Femur (tissue), 1 donor: ENCODE data around the gene TRIM71.
"Not testable (repeated sequence)": the region's sequence is repeated elsewhere in the genome, so short reads cannot be mapped to it uniquely, and the experiment has no call there.

Source experiments
- DNase-seq: peaks from one replicate; pipeline ENCODE4 v3.0.0-alpha.2; 2017

The TRIM71 gene

DNA sequence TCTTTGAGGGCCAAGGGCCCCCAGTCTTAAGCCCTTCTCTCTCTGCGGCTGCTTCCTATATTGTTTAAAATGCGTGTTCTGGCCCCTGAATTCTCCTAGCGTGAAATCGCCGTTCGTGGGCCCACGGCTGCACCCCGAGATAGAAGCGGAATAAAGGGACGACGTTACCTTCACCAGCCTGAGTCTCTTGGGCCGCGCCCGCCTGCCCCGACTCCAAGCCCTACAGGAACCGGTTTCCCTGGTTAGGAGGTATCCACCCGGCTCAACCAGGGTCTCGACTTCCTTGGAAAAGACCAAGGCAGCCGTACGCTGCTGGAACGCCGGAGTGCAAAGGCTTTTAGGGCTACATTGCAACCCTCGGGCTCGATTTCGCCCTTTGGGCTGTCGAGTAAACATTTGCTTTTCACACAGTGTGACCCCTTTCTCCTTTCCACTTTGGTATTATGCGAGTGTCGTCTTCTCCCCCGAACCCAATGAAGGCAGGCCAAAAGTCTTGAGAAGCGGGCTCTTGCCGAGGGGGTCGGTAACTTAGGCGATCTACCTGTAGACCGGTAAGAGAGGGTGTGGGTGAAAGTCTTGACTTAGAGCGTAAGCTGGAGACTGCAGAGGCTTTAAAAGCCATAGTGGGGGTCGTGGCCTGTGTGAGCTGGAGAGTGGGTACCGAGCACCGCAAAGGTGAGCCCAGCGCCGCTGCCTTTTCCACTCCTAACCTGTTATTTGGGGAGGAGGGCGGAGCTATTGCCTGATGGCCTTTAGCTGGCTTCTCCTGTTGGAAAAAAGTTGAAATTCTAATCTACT is 2.0 kb downstream of the TRIM71 start:
- no peak for DNase-seq

- DNase-seq: no peak
These were observed 2.6 kb downstream of the TRIM71 start for GRCh38 chr3:32820430-32820829.

DNA sequence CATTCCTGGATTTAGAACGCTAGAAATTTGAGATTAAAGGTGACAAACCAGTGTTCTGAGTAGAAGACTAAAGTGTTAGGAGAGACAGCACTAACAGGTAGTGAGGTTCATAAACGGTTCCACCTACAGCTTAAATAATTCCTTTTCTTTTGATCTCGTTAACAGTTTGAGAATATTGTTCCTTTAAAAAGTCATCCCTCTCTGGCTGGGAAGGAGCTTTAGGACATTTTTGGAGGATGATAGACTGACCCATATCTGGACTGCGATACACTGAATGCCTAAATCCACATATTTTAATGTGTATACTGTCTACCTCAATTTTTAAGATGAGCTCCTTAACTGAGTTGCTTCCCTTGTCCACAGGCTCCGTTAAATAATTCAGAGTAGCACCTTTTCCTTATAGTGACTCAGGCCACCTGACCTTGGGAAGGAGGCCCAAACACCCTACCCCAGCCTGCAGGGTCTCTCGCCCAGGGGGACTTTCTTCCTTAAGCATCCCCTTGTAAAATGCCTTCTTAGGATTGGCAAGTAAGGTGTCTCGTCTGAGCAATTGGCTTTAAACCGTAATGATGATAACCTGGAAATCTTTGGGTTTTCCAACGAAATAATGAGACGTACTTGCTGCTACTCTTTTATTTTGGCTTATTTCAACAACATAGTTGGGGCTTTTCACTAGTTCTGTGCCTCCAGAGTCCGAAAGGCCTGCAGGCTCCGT is 3.3 kb downstream of the TRIM71 start:
- DNase-seq: no peak

DNA sequence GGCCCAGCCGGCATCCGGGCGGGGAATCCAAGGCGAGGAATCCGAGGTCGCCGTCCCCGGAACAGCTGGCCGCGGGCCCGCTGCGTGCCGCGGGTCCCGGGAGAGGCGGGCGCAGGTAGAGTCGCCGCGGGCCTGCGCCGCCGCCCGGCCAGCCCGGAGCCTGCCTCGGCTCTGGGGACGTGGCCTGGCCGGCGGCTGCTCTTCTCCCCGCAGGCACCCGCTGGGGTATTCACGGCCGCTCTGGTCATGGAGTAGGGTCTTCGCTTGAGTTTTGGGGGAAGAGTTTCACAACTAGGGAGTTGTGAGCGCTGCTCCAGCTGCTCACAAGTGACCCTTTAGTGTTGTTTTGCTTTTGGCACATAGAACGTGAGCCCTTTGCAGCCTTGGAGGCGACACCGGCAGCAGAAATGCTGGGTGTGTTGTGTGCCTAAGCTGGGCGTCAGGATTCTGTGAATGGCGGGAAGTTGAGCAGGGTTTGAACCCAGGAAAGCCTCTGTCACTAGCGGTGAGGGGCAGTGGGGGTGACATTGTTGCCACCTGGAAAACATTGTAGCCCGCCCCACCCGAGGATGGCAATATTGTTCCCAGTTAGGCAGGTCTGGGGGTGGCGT is 4.0 kb downstream of the TRIM71 start:
- DNase-seq: no peak

- no peak for DNase-seq
These were observed 5.1 kb downstream of the TRIM71 start for GRCh38 chr3:32822609-32823498.

DNA sequence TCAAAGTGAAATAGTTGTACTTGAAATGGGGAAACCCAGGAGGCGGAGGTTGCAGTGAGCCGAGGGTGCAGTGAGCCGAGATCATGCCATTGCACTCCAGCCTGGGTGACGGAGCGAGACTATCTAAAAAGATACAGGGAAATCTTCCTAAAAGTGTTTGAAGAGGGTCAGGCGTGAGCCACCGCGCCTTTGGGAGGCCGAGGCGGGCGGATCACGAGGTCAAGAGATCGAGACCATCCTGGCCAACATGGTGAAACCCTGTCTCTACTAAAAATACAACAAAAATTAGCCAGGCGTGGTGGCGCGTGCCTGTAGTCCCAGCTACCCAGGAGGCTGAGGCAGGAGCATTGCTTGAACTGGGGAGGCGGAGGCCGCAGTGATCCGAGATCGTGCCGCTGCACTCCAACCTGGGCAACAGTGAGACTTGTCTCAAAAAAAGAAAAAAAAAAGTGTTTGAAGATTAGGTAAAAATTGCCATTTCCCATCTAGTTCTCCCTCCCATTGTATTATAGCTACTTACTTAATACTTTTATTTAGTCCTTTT is 5.9 kb downstream of the TRIM71 start:
- not testable (repeated sequence) for DNase-seq

GRCh38 chr3:32825601-32826375 is 8.0 kb downstream of the TRIM71 start:
- DNase-seq: no peak

DNA sequence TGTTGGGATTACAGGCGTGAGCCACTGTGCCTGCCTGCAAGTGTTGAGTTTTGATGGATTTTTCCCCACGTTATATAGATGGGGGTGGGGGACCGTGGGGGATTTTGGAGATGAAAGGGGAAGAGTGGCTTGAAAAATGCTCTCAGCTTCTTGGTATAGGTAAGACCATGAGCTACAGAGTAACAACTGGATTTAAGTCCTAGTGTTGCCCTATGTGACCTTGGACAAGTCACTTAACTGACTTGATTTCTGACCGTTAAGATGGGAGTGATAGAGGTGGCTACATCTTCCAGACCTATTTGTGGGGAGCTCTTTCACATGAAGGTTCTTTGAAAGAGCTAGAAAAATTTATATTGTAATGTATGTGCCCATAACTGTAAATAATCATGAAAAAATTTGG is 13.3 kb downstream of the TRIM71 start:
- no peak for DNase-seq

- no peak for DNase-seq
These were observed 14.0 kb downstream of the TRIM71 start for GRCh38 chr3:32831791-32832190.

DNA sequence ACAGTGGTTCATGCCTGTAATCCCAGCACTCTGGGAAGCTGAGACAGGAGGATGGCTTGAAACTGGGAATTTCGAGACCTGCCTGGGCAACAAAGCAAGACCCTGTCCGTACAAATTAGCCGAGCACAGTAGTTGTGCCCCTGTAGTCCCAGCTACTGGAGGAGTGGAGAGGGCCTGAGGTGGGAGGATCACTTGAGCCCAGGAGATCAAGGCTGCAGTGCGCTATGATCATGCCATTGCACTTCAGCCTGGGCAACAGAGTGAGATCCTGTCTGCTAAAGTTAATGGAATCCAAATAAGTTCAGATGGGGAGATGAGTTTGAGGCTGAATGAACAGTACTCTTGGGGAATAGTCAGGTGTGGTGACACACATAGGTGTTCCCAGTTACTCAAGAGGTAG is 14.4 kb downstream of the TRIM71 start:
- no peak for DNase-seq

GRCh38 chr3:32835049-32835371 is 17.2 kb downstream of the TRIM71 start:
- DNase-seq: no peak

- DNase-seq: no peak
These were observed 18.2 kb downstream of the TRIM71 start for GRCh38 chr3:32835961-32836360.

DNA sequence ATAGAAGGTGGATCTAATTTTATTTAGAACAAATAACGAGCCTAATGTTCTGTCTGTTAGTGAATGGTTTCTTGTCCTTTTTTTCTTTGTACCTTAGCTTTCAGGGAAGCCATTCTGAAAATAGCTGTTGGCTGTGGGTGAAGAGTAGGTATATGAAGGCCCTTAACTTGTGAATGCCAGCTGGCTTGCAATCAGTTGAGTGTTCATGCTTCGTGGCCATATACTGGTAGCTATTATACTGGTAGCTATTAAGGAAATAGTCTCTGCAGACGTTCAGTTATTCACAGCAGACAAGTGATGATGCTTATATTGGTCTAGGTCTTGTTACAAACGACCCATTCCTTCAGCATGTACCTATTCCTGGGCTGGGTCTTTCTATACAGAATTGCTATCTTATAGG is 18.8 kb downstream of the TRIM71 start:
- DNase-seq: no peak

DNA sequence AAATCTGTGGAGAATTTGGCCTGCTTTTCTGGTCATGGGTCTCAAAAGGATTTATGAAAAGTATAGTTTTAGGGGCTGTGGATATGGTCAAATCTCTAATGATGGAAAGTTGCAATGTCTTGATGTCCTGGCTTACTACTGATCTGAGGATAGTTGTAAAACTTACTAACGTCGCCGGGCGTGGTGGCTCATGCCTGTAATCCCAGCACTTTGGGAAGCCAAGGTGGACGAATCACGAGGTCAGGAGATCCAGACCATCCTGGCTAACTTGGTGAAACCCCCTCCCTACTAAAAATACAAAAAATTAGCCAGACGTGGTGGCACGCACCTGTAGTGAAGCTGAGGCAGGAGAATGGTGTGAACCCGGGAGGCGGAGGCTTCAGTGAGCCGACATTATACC is 19.6 kb downstream of the TRIM71 start:
- no peak for DNase-seq

DNA sequence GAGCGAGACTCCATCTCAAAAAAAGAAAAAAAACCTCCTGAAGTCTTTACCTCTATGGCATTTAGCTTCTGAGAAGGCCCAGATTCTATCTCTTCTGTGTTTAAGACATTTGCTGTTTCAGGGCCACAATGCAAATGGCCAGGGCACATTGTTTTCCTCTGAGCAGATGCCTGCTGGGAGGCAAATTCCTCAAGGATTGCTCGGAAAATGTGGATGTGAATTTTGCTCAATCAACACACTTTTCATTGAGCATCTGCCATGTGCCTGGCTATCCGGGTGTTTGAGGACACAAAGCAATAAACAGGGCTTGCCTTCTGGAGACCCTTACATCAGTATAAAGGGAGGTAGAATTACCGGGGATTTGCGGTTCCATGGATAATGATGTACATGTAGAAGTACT is 20.0 kb downstream of the TRIM71 start:
- no peak for DNase-seq

- DNase-seq: no peak
These were observed 21.9 kb downstream of the TRIM71 start for GRCh38 chr3:32839714-32840085.

- no peak for DNase-seq
These were observed 22.5 kb downstream of the TRIM71 start for GRCh38 chr3:32840086-32840841.

DNA sequence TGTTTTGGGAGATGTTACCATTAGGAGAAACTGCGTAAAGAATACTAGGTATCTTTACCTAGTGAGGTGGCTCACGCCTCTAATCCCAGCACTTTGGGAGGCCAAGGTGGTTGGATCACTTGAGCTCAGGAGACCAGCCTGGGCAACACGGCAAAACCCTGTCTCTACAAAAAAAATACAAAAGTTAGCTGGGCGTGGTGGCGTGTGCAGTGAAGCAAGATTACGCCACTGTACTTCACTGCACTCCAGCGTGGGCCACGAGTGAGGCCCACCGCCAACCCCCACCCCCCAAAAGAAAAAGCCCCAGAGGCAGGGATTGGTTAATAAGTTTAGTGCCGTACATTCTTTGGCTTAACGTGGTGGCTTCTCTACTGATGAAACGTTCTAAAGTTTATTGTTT is 23.5 kb downstream of the TRIM71 start:
- no peak for DNase-seq

- no peak for DNase-seq
These were observed 24.2 kb downstream of the TRIM71 start for GRCh38 chr3:32841867-32842470.

GRCh38 chr3:32842531-32842931 is 24.7 kb downstream of the TRIM71 start:
- DNase-seq: no peak

DNA sequence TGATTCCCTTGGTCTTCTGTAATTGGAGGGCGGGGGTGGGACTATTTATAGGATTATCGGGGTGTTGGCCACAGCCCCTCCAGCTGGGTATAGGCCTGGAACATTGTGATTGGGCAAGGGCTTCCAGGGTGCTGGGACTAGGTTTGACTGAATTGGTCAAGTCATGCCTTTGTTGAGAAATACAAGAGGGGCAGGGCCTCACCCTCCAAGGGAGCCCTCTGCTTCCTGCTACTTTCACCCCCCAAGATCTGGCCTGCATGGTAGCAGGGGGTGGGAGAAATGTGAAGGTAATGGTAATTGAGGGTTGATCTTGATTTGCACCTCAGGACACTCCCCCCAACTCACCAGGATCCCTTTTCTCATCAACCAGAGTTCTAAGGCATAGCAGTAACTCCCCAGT is 25.2 kb downstream of the TRIM71 start:
- no peak for DNase-seq
